GM21723 (cell line): Measurements from ENCODE around the gene SCART1.
"Not testable (repeated sequence)": the region's sequence is repeated elsewhere in the genome, so short reads cannot be mapped to it uniquely, and the experiment has no call there.

Experiments
- ATAC-seq: cut with Tn5 transposase; IDR thresholded peaks from one replicate; pipeline ENCODE4 v1.9.1; 2021; ENCODE audit warnings: mild to moderate bottlenecking, moderate library complexity; ENCODE audit not compliant: unreplicated experiment

The SCART1 gene

DNA sequence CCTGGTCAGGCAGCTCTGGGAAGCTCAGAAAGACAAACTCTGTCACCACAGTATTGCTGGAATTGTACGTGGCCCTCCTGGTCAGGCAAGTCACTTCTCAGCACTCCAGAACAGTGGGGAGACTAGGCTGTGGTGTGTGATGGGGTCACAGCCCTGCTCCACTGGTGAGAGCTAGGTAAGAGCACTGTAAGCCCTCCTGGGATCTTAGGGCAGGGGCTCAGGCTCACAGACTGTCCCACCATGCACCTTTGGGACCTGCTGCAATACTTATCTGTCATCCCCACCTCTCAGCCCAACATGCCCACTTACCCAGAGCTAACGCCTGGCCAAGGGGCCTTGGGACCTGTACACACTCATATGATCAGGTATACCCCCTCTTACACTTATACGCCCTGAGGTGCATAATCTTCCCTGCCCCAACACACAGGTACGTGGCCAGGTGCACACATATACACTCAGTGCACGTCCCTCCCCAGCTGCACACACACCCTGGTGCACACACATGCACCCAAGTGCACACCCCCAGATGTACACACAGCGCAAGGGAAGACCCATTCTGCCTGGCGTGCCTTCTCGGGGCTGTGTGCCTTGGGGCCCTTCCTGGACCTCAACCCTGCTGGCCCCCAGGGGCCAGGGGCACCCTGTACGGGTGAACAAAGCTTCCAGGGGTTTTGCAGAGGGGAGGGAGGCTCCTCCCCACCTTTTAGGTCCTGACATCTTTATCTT lies 21.7 kb upstream of the SCART1 start:
- not testable (repeated sequence) for ATAC-seq

DNA sequence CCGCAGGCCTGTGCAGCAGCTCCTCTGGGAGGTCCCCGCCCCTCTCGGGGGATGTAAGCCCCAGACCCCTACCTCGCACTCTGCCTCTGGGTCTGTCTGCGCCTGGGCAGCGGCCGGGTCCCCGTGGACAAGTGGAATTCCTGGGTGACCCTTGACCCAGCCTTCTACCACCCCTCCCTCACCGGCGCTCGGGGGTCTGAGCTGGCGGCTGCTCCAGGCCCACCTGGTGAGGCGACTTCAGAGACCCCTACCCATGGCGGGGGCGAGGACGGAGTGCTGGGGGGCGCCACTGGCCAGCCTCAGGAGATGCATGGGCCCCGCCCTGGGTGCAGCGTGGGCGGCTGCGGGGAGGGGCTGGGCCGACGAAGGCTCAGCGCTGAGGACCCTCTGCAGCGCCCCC lies 21.0 kb upstream of the SCART1 start:
- ATAC-seq = not testable (repeated sequence)

DNA sequence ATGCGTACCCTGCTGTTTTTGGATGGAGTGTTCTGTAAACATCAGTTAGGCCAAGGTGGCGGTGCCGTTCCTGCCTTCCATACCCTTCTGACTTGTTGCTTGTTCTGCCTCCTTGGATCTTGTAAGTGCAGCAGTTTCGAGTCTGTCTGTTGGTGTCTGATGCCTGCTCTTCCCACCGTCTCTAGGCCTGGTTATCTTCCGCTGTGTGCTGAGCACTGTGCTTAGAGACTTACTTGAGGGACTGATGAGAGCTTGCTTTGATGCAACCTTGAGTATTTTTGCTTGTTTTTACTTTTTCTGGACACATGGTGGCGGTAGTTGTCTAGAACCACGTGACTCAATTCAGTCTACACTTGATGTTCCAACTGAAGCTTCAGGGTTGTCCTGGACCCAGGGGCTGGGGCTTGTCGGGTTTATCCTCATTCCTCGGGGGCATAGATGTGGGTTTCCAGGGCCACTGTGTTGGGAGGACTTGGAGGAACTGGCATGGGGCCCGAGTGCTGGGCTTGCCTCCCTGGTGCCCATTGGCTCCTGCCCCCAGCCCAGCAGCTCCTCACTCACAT lies 15.0 kb upstream of the SCART1 start:
- peak; percentile 52 for ATAC-seq

DNA sequence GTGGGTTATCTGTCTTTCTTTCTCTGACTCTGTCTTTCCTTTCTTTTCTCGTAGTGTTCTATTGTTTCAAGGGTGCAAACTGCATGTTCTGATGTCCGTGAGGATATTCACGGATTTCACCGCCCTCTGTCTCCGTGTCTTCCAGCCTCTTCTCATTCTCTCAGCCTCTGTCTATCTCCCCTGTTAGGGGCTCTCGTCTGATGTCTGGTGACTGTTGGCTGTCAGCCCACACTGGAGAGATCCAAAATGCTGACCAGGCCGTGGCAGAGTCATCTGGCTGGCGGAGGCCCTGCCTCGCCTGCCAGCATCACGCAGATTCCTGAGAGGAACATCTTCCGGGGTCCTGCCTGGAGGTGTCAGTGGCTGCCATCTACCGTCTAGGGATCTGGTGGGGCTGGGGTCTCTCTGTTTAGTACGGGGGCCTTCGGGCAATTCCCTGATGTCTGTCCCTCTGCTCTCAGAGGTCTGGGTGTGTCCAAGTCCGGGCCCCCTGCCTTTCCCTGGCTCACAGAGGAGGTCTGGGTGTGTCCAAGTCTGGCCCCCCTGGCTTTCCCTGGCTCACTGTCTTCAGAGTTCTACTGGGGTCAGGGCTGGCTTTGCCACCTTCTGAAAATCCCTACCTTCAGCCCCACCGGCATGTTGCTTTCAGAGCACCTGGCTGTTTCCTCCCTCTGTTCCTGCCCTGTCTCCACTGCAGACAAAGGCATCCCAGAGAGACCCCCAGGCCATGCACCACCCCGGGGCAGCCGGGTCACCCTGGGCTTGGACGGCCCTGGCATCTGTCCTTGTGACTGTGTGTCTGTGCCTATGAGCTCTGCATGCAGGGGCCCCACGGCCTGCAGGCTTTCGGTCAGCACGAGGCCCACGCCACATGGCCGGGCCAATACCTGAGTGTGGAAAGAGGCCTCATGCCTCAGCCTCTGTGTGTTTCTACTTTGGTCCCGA lies 14.0 kb upstream of the SCART1 start:
- ATAC-seq = no peak

DNA sequence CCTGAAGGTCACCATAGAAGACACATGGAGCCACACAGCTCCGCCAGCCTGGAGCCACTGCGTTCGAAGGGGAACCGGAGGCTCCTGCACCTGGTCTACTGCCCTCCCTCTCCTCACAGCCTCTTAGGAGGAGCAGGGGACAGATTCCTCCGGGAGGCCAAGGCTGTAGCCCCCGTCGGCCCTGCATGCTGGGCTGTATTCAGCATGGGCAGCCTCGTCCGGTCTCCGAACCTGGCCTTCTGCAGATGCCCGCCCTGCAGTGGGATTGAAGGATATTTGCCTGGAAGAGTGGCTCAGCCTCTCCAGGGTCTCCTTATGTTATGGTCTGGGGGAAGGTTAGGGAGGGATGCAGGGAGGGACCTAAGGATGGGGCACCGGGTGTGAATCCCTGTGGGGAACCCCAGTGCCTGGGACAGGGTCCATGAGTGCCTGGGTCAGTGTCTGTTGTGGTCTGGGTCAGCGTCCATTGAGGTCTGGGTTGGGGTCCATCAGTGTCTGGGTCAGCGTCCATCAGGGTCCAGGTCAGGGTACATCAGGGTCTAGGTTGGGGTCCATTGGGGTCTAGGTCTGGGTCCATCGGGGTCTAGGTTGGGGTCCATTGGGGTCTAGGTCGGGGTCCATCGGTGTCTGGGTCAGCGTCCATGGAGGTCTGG lies 13.0 kb upstream of the SCART1 start:
- ATAC-seq = no peak

DNA sequence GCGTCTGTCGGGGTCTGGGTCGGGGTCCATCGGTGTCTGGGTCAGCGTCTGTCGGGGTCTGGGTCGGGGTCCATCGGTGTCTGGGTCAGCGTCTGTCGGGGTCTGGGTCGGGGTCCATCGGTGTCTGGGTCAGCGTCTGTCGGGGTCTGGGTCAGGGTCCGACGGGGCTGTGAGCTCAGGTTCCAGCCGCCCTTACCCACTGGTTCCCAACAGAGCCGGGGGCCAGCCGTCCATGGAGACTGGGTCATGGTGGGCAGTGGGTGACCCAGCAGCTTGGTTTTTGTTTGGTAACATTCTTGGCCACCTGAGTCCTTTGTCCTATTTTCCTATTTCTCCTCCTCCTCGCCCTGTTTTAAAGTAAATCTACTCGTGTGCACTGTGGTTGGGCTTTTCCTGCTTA lies 12.4 kb upstream of the SCART1 start:
- not testable (repeated sequence) for ATAC-seq

DNA sequence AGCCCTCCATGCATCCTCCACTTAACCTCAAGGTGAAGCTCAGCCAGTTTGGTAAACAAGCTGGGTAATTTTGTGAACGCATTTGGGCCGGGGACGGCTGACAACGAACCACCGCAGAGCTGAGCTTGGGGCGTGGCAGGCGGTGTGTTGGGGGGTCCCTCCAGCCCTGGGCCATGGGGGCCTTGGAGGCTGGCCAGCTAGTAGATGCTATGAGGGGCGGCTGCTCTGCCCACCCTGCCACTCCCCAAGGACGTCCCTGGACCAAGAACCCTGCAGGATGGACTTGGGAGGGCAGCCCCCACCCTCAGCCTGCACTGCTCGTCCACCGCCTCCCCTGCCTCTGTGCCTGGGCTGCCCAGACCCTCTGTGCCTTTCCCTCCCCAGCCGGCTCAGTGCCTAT lies 12.0 kb upstream of the SCART1 start:
- no peak for ATAC-seq

DNA sequence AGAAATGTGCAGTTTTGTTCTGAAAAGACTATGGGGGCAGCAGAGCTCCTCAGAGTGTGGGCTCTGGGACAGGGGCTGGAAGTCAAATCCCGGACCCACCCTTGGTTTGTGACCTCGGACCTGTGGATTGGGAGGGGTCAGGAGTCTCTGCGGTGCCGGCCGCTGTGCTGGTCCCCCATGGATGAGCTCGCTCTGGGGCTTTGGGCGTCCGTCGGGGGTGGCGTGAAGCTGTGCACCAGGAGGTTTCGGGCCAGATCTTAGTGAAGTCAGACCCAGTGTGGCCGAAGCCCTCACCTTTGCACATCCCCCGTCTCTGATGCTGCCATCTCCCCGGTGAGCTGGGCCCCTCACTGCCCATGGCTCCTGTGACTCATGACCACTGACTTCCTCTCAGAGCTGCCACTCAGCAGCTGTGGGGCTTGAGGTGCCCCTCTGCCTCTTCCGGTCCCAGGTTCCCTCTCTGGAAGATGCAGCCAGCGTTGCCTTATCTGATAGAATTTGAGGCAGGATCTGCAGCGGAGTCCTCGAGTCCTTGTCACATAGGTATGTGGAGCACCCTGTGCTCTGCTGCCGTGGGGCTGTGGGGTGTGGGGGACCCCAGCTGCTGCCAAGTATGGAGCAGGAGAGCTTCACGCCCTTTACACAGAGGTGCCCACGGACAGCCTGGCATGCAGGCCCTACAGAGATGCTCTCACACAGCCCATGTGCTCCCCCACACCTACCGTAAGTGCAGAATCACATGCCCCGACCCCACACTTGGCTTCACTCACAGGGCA lies 11.4 kb upstream of the SCART1 start:
- ATAC-seq = no peak

DNA sequence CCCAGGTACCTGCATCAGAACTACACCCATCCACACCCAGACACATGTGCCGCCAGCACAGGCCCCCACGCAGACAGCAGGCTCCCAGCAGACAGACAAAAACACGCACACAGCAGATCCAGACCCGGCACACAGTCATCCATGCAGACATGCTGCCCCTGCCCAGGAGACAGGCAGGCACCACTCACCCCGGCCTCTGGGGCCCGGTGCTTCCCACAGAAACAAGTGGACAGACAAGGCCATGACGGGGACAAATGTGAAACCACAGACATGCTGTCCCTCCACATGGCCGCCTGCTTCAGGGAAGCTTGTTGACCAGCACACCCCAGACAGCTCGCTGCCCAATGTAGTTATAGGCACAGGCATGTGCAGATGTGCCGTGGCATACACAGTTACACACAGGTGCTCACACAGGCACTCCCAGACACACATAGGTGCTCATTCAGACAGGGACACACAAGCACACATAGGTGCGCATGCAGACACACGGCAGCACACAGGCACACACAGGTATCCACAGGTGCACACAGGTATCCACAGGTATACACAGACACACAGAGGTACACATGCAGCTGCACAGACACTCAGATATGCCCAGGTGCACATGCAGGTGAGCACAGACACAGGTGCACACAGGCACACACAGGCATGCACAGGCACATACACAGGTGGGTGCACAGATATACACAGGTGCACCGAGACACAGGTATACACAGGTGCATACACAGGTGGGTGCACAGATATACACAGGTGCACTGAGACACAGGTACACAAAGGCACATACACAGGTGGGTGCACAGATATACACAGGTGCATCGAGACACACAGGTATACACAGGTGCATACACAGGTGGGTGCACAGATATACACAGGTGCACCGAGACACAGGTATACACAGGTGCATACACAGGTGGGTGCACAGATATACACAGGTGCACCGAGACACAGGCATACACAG lies 10.5 kb upstream of the SCART1 start:
- no peak for ATAC-seq

DNA sequence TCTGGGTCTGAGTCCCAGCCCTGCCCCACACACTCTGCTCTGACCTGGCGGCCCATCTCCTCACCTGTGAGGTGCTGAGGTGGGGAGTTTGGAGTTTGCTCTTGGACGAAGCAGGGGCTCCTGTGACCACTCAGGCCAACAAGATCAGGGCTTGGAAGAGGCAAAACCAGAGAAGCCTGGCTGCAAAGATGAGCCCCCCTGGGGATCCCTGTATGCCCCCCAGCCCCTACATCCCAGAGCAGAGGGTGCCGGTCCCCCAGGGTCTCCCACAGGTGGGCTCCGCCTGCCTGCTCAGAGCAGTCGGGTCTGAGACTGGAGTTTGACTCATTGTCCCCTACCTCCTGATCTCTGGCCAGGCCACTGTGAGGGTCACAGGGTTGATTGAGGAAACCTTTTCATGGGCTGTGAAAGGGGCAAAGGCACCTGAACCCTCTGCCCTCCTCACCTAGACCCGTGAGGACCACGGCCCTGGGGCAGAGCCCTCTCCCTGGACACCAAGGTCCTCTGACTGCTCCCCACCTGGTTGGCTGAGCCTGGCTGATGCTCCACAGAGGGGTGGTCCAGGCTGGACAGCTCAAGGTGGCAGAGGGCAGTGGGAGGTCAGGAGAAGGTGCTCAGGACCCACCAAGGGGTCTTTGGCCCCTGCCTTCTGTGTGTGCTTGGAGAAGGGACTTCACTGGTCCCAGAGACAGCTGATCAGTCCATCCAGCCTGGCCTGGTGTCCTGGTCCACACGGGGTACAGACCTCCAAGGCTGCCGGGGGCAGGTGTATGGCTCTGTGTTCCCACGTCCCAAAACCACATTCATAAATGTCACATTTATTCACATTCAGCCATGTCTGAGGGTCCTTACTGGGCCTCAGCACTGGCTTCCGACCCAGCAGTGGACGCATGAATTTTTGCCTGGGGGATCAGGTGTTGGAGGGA lies 9.1 kb upstream of the SCART1 start:
- no peak for ATAC-seq

DNA sequence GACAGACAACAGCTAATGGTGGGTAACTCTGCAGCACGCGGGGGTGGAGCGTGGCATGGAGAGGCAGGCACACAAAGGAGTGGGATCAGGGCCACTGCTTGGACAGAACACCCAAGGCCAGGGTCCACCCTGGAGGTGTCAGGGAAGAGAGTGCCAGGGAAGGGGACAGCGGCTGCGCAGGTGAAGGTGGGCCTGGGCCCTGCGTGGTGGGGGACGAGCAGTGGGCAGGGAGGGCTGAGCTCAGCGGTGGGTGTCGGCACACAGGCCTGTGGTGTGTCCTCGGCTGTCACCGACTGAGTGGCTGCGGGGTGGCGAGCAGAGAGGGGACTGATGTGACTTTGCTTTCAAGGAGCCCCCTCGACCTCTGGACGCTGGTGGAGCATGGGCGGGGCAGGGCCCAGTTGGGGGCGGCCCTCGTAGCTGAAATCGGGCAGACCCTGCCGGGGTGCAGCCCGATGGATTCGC lies 8.4 kb upstream of the SCART1 start:
- ATAC-seq = no peak

DNA sequence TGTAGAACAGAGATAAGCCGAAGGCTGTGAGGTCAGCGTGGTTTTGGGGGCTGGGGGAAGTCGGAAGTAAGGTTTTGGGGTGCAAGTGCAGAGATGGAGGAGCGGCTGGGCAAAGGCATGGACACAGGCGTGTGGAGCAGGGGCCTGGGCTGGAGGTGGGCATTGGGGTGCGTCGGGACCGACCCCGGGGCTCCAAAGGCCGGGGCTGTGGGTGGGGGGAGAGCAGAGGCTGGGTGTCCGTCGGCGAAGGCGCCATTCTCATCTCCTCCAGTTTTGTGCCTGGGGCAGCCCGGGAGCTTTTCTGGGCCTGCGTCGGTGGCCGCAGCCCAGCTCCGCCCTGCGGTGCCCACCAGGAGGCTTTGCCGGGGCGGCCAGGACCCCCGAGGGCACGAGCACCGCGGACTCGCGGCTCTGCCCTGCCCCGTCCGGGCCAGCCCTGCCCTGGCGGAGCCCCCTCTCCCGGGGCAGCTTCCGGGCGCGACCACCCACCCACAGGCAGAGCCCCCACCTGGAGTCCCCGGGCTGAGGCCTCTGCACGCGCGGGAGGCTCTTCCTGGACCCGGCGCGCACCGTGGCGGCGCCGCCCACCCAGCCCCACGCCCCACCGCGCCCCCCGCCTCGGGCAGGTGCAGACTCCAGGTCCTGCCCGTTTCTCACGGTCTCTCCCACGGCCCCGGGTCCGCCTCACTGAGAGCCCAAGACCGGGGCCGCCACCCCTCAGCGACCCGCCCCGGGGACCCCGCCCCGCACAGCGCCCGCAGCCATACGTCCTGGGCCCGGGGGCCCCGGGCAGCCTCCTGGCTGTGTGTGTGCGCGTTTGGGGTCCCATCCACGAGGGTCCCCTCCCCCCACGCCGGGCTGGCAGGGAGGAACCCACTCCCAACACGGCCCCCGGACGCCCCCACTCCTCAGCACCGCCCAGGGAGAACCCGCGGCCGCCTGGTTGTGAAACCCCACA lies 7.7 kb upstream of the SCART1 start:
- no peak for ATAC-seq

DNA sequence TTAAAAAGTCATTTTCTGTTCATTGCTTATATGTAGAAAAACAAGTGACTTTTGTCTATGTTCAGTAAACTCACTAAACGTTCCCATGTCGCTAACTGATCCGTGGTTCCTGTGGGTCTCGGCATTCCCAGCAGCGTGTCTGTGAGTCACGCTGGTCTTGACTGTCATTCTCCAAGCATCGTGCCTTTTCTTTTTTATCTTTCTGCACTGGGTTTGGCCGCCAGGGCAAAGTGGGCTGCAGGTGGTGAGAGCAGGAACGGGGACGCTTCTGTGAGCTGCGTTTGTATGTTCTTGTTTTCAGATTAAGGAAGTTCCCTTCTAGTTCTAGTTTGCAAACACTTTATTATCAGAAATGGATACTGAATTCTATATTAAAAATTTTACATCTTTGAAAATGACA lies 6.8 kb upstream of the SCART1 start:
- ATAC-seq = no peak

DNA sequence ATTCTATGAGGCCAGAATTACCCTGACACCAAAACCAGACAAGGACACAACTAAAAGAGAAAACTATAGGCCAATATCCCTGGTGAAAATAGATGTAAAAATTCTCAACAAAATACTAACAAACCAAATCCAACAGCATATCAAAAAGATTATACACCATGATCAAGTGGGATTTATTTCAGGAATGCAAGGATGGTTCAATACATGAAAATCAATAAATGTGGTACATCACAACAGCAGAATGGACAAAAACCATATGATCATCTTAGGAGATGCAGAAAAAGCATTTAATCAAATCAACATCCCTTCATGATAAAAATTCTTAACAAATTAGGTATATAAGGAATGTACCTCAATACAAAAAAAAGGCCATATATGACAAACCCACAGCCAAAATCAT lies 5.6 kb upstream of the SCART1 start:
- ATAC-seq = no peak

DNA sequence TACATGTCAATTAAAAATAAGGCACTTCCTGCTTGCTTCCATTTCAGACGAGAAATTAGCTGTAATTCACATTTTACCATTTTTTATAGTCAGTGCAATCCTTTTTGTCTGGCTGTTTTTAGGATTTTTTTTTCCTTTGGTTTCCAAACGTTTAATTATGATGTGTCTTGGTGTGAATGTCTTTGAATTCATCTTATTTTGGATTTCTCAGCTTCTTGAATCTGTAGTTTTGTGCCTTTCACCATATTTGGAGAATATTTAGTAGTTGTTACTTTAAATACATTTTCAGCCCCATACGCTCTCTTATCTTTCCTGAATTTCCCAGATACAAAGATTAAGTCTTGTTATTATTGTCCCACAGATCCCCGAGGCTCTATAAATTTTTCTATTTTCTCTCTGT lies 2.4 kb upstream of the SCART1 start:
- ATAC-seq = no peak

DNA sequence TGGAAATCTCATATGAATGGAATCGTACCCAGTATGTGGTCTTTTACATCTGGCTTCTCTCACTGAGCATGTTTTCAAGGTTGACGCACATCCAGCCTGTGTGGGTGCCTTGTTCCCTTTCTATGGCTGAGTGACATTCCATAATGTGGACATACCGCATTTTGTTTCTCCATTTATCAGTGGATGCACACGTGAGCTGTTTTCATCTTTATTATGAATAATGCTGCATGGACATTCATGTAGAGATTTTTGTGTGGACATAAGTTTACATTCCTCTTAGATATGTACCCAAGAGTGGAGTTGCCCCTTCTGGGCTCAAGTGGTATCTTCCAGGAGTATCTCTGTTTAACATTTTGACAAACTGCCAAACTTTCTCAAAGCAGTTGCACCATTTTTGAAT lies 1.3 kb upstream of the SCART1 start:
- no peak for ATAC-seq
